DMS 273 (cell line): Measurements from ENCODE around the gene EPB41L4B.
"Not testable (repeated sequence)": the region's sequence is repeated elsewhere in the genome, so short reads cannot be mapped to it uniquely, and the experiment has no call there.

Experiments used
- DNase-seq: peaks from one replicate; lab custom pipeline; 2025; ENCODE audit not compliant: unreplicated experiment; lab: John Stamatoyannopoulos, UW

EPB41L4B gene

DNA sequence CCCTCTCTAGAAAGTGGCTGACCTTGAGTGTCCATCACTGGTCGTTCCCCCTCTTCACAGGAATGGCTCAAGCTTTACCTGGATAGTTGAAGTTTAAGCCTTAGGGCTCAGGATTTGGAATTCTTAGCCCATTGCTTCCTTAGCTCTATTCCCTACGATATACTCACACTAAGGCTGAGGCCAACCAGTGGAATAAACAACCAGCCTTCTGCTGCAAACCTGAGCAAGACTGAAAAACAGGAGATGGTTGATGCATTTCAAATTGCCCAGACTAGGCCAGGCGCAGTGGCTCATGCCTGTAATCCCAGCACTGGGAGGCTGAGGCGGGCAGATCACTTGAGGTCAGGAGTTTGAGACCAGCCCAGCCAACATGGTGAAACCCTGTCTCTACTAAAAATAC lies 194.2 kb downstream of the EPB41L4B start:
- not testable (repeated sequence) for DNase-seq

DNA sequence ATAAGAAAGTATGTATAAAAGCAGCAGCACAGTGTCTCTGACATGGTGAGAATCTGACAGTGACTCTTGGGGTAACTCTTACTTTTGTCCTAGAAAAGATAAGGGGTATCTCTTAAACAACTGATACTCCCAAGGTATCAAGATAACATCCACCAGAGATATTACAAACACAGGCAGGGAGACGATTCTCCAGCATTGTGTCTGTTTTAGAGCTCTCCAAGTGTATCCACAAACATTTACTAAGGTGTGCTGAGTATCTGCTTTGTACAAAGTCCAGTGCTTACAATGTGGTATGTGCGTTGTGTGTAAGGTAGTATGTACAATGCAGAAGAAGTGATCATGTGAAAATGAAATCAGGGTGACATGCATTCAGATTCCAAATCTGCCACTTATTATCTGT lies 196.7 kb downstream of the EPB41L4B start:
- DNase-seq: no peak

DNA sequence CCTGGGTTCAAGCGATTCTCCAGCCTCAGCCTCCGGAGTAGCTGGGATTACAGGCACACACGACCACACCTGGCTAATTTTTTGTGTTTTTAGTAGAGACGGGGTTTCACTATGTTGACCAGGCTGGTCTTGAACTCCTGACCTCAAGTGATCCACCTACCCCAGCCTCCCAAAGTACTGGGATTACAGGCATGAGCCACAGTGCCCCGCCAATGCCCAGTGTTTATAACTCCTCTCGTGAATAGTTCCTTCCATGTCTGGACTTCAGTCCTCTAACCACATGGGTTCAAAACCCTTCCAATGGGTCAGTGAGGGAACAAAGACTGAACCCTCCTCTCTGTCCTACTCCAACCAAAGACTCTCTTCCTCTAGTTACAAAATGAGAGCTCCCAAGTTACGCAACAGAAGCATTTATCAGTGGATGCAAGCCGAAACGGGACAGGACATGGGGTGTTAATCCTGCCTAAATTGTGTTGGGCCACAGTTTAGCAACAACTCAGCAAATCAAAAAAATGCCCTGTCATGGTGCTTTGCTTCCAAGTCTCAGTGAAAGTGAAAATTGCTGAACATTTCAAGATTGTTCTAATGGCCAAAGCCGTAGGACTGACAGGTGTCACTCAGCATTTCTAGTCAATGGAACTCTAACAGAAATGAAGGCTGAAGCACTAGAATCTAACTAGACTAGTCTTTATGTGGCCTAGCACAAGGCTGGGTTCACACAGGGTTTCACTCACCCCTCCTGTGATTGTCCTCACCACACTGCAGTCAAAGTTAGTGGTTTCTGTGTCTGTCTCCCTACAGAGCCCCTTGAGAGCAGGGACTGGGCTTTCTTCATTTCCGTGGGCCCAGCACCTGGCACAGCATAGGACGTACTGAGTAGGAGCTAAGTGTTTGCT lies 197.9 kb downstream of the EPB41L4B start:
- no peak for DNase-seq
